ENCODE results near the gene WNK2.

Gene WNK2

GRCh38 chr9:93230601-93231000 lies 46.7 kb downstream of the WNK2 start:
- TF ChIP-seq GATA1 (IDR thresholded peaks at IDR 0.05; ENCODE audit: low read depth, low read length) (no peak), POLR2A (IDR thresholded peaks at IDR 0.05; ENCODE audit: low read length) (no peak)
- no peak for DNase-seq

- no peak for DNase-seq
- no peak for TF ChIP-seq GATA1 (IDR thresholded peaks at IDR 0.05; ENCODE audit: low read depth, low read length)
- no peak for TF ChIP-seq POLR2A (IDR thresholded peaks at IDR 0.05; ENCODE audit: low read length)
These were observed 47.3 kb downstream of the WNK2 start for GRCh38 chr9:93231121-93231694.

DNA sequence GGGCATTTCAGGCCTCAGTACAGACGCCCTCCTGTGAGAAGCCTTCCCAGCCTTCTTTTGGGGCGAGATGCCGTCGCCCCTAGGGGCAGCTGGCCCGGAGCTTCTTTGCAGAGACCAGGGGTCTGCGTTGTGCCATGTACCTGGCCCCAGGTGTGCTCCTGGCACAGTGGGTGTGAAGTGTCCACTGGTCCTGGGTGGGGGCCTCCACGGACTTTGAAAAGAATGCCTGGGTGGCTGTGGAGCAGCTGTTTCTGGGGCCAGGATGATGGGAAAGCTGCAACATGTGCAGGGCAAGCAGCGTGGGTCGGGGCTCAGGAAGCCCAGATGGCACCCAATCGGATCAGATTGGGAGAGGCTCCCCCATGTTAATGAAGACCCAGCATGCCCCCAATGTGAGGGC lies 47.8 kb downstream of the WNK2 start:
- TF ChIP-seq POLR2A (IDR thresholded peaks at IDR 0.05; ENCODE audit: low read length) (no peak), GATA1 (IDR thresholded peaks at IDR 0.05; ENCODE audit: low read depth, low read length) (no peak)
- no peak for DNase-seq

GRCh38 chr9:93232388-93232960 lies 48.5 kb downstream of the WNK2 start:
- DNase-seq = no peak
- TF ChIP-seq GATA1 (IDR thresholded peaks at IDR 0.05; ENCODE audit: low read depth, low read length) (no peak), POLR2A (IDR thresholded peaks at IDR 0.05; ENCODE audit: low read length) (no peak)

- no peak for DNase-seq
- TF ChIP-seq GATA1 (IDR thresholded peaks at IDR 0.05; ENCODE audit: low read depth, low read length) (no peak), POLR2A (IDR thresholded peaks at IDR 0.05; ENCODE audit: low read length) (no peak)
These were observed 49.1 kb downstream of the WNK2 start for GRCh38 chr9:93233033-93233432.

GRCh38 chr9:93234600-93234999 lies 50.7 kb downstream of the WNK2 start:
- DNase-seq = no peak
- no peak for TF ChIP-seq GATA1 (IDR thresholded peaks at IDR 0.05; ENCODE audit: low read depth, low read length)
- no peak for TF ChIP-seq POLR2A (IDR thresholded peaks at IDR 0.05; ENCODE audit: low read length)

DNA sequence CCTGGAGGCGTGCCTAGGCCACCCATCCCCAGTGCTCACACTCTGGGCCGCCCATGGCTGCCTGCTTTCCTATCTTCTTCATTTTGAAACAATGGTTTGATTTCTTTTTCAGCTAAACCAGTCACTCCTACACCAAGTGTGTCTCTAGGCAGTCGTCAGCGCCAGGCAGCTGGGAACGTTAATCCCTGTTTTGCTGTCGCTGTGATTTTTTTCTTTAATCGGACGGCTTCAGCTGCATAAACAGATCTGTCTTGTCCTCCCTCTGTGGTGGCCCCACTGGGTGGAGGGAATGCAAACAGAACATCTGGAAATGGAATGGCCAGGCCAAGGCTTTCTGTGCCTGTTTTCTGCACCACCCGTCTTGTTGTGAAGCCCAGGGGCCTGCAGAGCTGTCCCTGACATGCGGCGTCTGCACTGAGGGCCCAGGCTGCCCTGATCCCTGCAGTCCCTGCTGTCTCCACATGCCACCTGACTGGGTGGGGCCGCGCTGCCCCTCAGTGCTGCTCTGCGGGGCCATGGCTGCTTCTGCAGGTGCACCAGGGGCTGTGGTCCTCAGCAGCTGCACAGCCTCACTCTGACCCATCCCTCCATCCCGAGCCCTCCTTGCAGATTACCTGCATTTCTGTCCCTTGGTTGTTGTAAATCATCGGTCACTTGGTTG lies 51.5 kb downstream of the WNK2 start:
- TF ChIP-seq GATA1 (IDR thresholded peaks at IDR 0.05; ENCODE audit: low read depth, low read length) (no peak), POLR2A (IDR thresholded peaks at IDR 0.05; ENCODE audit: low read length) (no peak)
- no peak for DNase-seq

- no peak for TF ChIP-seq GATA1 (IDR thresholded peaks at IDR 0.05; ENCODE audit: low read depth, low read length)
- DNase-seq = no peak
These were observed 52.7 kb downstream of the WNK2 start for GRCh38 chr9:93236541-93237206.

GRCh38 chr9:93237540-93237939 lies 53.6 kb downstream of the WNK2 start:
- TF ChIP-seq POLR2A (IDR thresholded peaks at IDR 0.05; ENCODE audit: low read length) (no peak), GATA1 (IDR thresholded peaks at IDR 0.05; ENCODE audit: low read depth, low read length) (no peak)
- no peak for DNase-seq

- no peak for DNase-seq
- TF ChIP-seq GATA1 (IDR thresholded peaks at IDR 0.05; ENCODE audit: low read depth, low read length) (no peak), POLR2A (IDR thresholded peaks at IDR 0.05; ENCODE audit: low read length) (no peak)
These were observed 55.3 kb downstream of the WNK2 start for GRCh38 chr9:93238953-93239925.

DNA sequence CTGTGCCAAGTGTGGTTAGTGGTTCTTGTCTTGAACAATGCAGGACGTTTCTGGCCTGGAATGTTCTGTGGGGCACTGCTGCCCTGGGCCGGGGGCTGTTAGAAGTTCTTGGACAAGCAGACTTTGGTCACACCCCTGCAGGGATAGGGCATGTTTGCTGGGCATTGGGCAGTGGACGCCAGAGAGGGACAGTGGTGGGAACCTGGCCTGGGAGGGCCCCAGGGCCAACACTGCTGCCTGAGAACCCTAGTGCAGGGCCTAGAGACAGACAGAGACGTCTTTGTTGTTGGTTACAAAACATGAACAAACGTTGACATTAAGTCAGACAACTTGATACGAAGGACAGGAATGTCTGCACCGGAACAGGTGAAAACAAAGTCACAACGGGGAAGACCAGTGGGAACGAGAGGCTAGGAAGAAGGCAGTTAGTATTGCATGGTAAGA lies 57.0 kb downstream of the WNK2 start:
- TF ChIP-seq GATA1 (IDR thresholded peaks at IDR 0.05; ENCODE audit: low read depth, low read length) (no peak), POLR2A (IDR thresholded peaks at IDR 0.05; ENCODE audit: low read length) (no peak)

DNA sequence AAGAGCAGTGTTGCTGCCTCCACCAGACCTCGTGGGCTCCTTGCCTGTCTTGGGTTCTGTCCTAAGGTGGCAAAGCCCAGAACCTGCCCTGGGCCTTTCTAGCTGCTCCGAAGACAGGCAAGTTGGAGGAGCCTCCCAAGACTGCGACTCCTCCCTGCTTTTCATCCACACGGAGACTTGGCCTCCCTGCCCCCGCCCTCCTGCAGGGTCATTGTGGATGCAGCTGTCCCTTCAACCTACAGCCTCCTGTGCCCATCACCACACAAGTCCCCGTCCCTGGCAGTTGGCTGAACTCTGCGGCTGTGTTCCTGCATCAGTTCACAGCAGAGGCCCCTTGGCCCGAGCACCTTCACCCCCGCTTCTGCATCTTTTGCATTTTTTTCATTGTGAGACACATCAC lies 59.2 kb downstream of the WNK2 start:
- no peak for DNase-seq
- no peak for TF ChIP-seq POLR2A (IDR thresholded peaks at IDR 0.05; ENCODE audit: low read length)
- TF ChIP-seq GATA1 (IDR thresholded peaks at IDR 0.05; ENCODE audit: low read depth, low read length) = no peak

More for the DNA sequence above, 57.0 kb downstream of the WNK2 start:
- no peak for DNase-seq

GRCh38 chr9:93244101-93244500 lies 60.2 kb downstream of the WNK2 start:
- TF ChIP-seq GATA1 (IDR thresholded peaks at IDR 0.05; ENCODE audit: low read depth, low read length) = no peak
- TF ChIP-seq POLR2A (IDR thresholded peaks at IDR 0.05; ENCODE audit: low read length) = no peak
- DNase-seq = no peak
